Lower leg skin (tissue), 3 donors: ENCODE measurements around the gene CDHR3.

Source experiments
- CTCF ChIP-seq, 3 donors: fragments of 450-650 bp; IDR thresholded peaks; one replicate each; pipeline ENCODE4 v1.5.1; 2016; ENCODE audit warnings: antibody characterized with exemption in 3 of 3, mild to moderate bottlenecking in 3 of 3, moderate library complexity in 2 of 3
- POLR2A ChIP-seq, 2 donors: fragments of 450-650 bp; IDR thresholded peaks; one replicate each; pipeline ENCODE4 v1.6.1; 2016 to 2017; ENCODE audit warnings: antibody characterized with exemption in 2 of 2, mild to moderate bottlenecking in 1 of 2, moderate library complexity in 1 of 2

GRCh38 chr7:106010866-106011265 is 47.8 kb downstream of the CDHR3 start:
- TF ChIP-seq CTCF (IDR thresholded peaks at IDR 0.05) (no peak), POLR2A (IDR thresholded peaks at IDR 0.05) (no peak)
